EH (cell line): ENCODE measurements around the gene CD163L1.

Experiments used
- DNase-seq: peaks from one replicate; pipeline ENCODE4 v3.0.0-alpha.2; 2015; ENCODE audit warnings: low read depth

Gene CD163L1

DNA sequence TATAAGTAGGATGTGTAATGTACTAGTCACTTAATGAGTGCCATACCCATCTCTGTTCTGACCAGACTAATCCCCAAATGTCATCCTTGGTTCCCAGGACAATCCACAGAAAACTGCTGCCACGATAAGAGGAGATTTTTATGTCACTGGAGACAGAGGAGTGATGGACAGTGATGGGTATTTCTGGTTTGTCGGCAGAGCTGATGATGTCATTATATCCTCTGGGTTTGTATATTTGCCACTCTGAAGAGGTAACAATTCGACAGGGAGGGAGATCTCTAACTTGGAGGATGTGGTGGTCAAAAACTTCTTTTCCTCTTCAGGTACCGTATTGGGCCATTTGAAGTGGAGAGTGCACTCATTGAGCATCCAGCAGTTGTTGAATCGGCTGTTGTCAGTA lies 119.8 kb downstream of the CD163L1 start:
- DNase-seq = no peak

- no peak for DNase-seq
These were observed 121.4 kb downstream of the CD163L1 start for GRCh38 chr12:7322599-7322998.

GRCh38 chr12:7321624-7322023 lies 122.3 kb downstream of the CD163L1 start:
- DNase-seq = no peak

DNA sequence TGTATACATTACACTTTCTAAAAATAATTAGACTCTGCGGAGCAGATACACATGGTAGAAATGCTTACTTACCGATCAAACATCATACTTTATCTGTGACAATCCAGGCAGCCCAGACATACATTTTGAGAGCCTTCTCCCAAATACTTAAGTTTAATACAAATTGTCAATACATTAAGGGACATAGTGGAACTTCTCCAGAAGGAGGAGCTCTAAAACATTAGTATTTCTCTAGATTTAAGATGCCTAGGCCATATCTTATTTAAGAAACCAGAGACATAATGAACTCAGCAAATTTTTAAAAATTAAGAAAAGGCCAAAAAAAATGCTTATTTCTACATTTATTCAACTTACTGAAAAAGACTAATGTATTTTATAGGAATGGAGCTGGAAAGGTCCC lies 124.0 kb downstream of the CD163L1 start:
- DNase-seq = peak; percentile 3

GRCh38 chr12:7310070-7310469 lies 133.9 kb downstream of the CD163L1 start:
- DNase-seq = no peak
